Aorta (tissue), 5 donors: ENCODE results near the gene PARD6A. TPM values are rescaled to one million over a fixed set of nuclear protein-coding genes. Genes with fewer than 3 reads are reported as not detected.

Experiments used
- ATAC-seq: fragments of 200-7000 bp; cut with Tn5 transposase; one replicate; pipeline ENCODE4 v1.9.1; 2022; ENCODE audit warnings: moderate library complexity; ENCODE audit not compliant: low FRiP score
- DNase-seq, 2 donors: peaks; one replicate each; pipeline ENCODE4 v3.0.0-alpha.2; 2020
- H3K27ac ChIP-seq, 2 donors: one replicate each; pipeline ENCODE4 v1.5.1; 2013; ENCODE audit warnings: low read length in 2 of 2, mild to moderate bottlenecking in 2 of 2, moderate library complexity in 2 of 2, control low read depth in 1 of 2, inconsistent platforms in 1 of 2, low read depth in 1 of 2
- H3K27me3 ChIP-seq, 2 donors: one replicate each; pipeline ENCODE4 v1.6.1; 2013; ENCODE audit warnings: control low read depth in 1 of 2, low read length in 1 of 2, mild to moderate bottlenecking in 1 of 2, moderate library complexity in 1 of 2; ENCODE audit not compliant: insufficient read depth in 2 of 2, control insufficient read depth in 1 of 2
- H3K36me3 ChIP-seq, 2 donors: one replicate each; pipeline ENCODE4 v1.6.1; 2013; ENCODE audit warnings: control low read depth in 1 of 2, low read length in 1 of 2, mild to moderate bottlenecking in 1 of 2; ENCODE audit not compliant: insufficient read depth in 2 of 2, control insufficient read depth in 1 of 2
- H3K4me1 ChIP-seq, 2 donors: one replicate each; pipeline ENCODE4 v1.6.1; 2013; ENCODE audit warnings: low read length in 2 of 2, control low read depth in 1 of 2, mild to moderate bottlenecking in 1 of 2, moderate library complexity in 1 of 2; ENCODE audit not compliant: insufficient read depth in 2 of 2, control insufficient read depth in 1 of 2
- H3K4me3 ChIP-seq, 2 donors: one replicate each; pipeline ENCODE4 v1.5.1; 2013; ENCODE audit warnings: low read length in 2 of 2, control low read depth in 1 of 2, mild to moderate bottlenecking in 1 of 2
- H3K9me3 ChIP-seq: one replicate; pipeline ENCODE4 v1.6.1; 2013; ENCODE audit warnings: mild to moderate bottlenecking, low read length; ENCODE audit not compliant: control insufficient read depth
- WGBS, 2 donors: extraction: QIAGEN DNeasy Blood & Tissue Kit; methylation state at CpG; one replicate each; pipeline ENCODE4 v1.1.7; 2013; 5-methylcytosine and 5-hydroxymethylcytosine counted together
- intact Hi-C, 2 donors: fragments of 100-400 bp; cut with DNase I; formaldehyde crosslinking; loops; one replicate each; pipeline versions ENCODE4 v1.14.2 to v1.15.0; 2022
- long read RNA-seq, 2 donors: library from polyadenylated mRNA; unstranded; transcript quantifications; one replicate each; pipeline ENCODE4 v2.0.0, GENCODE V29; 2020 to 2021
- polyA plus RNA-seq, 2 donors: library from polyadenylated mRNA; stranded (reverse); fragments of 200-250 nt; gene quantifications; one replicate each; pipeline ENCODE4 v1.2.3, GENCODE V29; 2013
- total RNA-seq, 2 donors: library from RNA; stranded (reverse); fragmentation: NEBNext Ultra II Directional; extraction: Animal tissue kit (Norgen Biotek cat#: 25700); gene quantifications; one replicate each; pipeline ENCODE4 v1.2.1, GENCODE V29; 2021
- donor health status: healthy with polysubstance abuse.
- donor health status: Bipolar disorder and iron deficiency.
- donor health status: DM: no; HTN: no; CAD: no.
- donor health status: DM: no; HTN: no; CAD: no.
- donor health status: DM: yes; HTN: yes; CAD: no.

PARD6A gene
- total RNA-seq (1 to 10 TPM; 3.9 to 5.3 TPM), polyA plus RNA-seq (1 to 10 TPM; 5.9 to 7.8 TPM)
- long read RNA-seq, donor 1, partial matches to known transcripts, result 1 of 6 reads
- long read RNA-seq, donor 1, other reads (novel, unspliced or antisense), result 1 of 6 reads
- long read RNA-seq, donor 2, partial matches to known transcripts, result 0 of 4 reads
- long read RNA-seq, donor 2, other reads (novel, unspliced or antisense), result 0 of 4 reads

- H3K27ac ChIP-seq, result peak within 1 kb of the TSS in 1 of 2 donors; percentile 89
- peak within 1 kb of the TSS; percentile 63 to 64 for H3K4me3 ChIP-seq
- ATAC-seq, result peak; percentile 95
- no peaks in the 10 kb centered on the region for H3K27me3 ChIP-seq
- no peaks in the 10 kb centered on the region for H3K36me3 ChIP-seq
- DNase-seq, result peak; percentile 98
- WGBS, 2 donors, result 0 to 1% methylated on average over 35 to 48 of the region's 48 CpGs
- no peaks in the 10 kb centered on the region for H3K9me3 ChIP-seq
- no peaks in the 10 kb centered on the region for H3K4me1 ChIP-seq
- intact Hi-C loops, result loop anchor here (2.0 to 5.0 kb wide), 2 partner anchors 98 kb away; partner anchors contain the start of gene CTCF (in 2 of the 2)
These were observed at the start of gene PARD6A for GRCh38 chr16:67660564-67661028. TSS of gene PARD6A (plus strand) at chr16:67660960. CDS start at chr16:67661039, 79 bp downstream.

- Histone ChIP-seq H3K27ac (no peak overlapping the region), H3K4me3 (no peak overlapping the region), H3K9me3 (no peaks in the 10 kb centered on the region), H3K27me3 (no peaks in the 10 kb centered on the region), H3K4me1 (no peaks in the 10 kb centered on the region), H3K36me3 (peaks cover 4 to 10% of the 10 kb centered on the region in 2 donors)
- intact Hi-C loops, result no loop called here
- ATAC-seq (no peak), DNase-seq (no peak)
- WGBS, 2 donors, result 91 to 92% methylated on average over 10 of the region's 10 CpGs
These were observed 47.0 kb upstream of the PARD6A start for GRCh38 chr16:67613808-67614207.

GRCh38 chr16:67628216-67628615 is 32.5 kb upstream of the PARD6A start:
- 92 to 95% methylated on average over 14 of the region's 14 CpGs for WGBS, 2 donors
- Histone ChIP-seq H3K27me3 (no peaks in the 10 kb centered on the region), H3K27ac (no peak overlapping the region), H3K36me3 (peaks cover 6 to 11% of the 10 kb centered on the region in 2 donors), H3K4me3 (no peak overlapping the region), H3K4me1 (no peaks in the 10 kb centered on the region), H3K9me3 (no peaks in the 10 kb centered on the region)
- DNase-seq, result peak in 1 of 2 donors; percentile 68
- intact Hi-C loops, result no loop called here
- no peak for ATAC-seq

GRCh38 chr16:67632415-67633172 is 28.2 kb upstream of the PARD6A start:
- ATAC-seq, result no peak

GRCh38 chr16:67636713-67637112 is 24.0 kb upstream of the PARD6A start:
- no peaks in the 10 kb centered on the region for H3K27me3 ChIP-seq
- intact Hi-C loops, result no loop called here
- no peaks in the 10 kb centered on the region for H3K4me1 ChIP-seq
- H3K9me3 ChIP-seq, result no peaks in the 10 kb centered on the region
- H3K36me3 ChIP-seq, result peaks cover 5 to 8% of the 10 kb centered on the region in 2 donors
- no peak overlapping the region for H3K4me3 ChIP-seq
- peak in 1 of 2 donors; percentile 7 for DNase-seq
- 91 to 92% methylated on average over 8 of the region's 8 CpGs for WGBS, 2 donors
- ATAC-seq, result no peak
- H3K27ac ChIP-seq, result no peak overlapping the region

More at GRCh38 chr16:67632415-67633172, 28.2 kb upstream of the PARD6A start:
- Histone ChIP-seq H3K9me3 (no peaks in the 10 kb centered on the region), H3K36me3 (peaks cover 5 to 12% of the 10 kb centered on the region in 2 donors), H3K27ac (no peak overlapping the region), H3K4me3 (no peak overlapping the region), H3K4me1 (no peaks in the 10 kb centered on the region), H3K27me3 (no peaks in the 10 kb centered on the region)
- peak in 1 of 2 donors; percentile 46 for DNase-seq
- intact Hi-C loops, result no loop called here
- WGBS, 2 donors, result 47 to 49% methylated on average over 7 of the region's 7 CpGs

GRCh38 chr16:67637625-67638024 is 23.1 kb upstream of the PARD6A start:
- WGBS, 2 donors, result 91 to 95% methylated on average over 12 of the region's 12 CpGs
- no peaks in the 10 kb centered on the region for H3K27me3 ChIP-seq
- H3K9me3 ChIP-seq, result no peaks in the 10 kb centered on the region
- DNase-seq (peak in 1 of 2 donors; percentile 21), ATAC-seq (no peak)
- H3K27ac ChIP-seq, result no peak overlapping the region
- H3K36me3 ChIP-seq, result peaks cover 5 to 8% of the 10 kb centered on the region in 2 donors
- H3K4me3 ChIP-seq, result no peak overlapping the region
- intact Hi-C loops, result no loop called here
- no peaks in the 10 kb centered on the region for H3K4me1 ChIP-seq

- no peaks in the 10 kb centered on the region for H3K4me1 ChIP-seq
- no peak overlapping the region for H3K4me3 ChIP-seq
- H3K27me3 ChIP-seq, result no peaks in the 10 kb centered on the region
- peak; percentile 69 for ATAC-seq
- peaks cover 0 to 3% of the 10 kb centered on the region in 2 donors for H3K36me3 ChIP-seq
- 10 to 12% methylated on average over 10 of the region's 10 CpGs for WGBS, 2 donors
- intact Hi-C loops, result no loop called here
- no peak overlapping the region for H3K27ac ChIP-seq
- H3K9me3 ChIP-seq, result no peaks in the 10 kb centered on the region
- peak; percentile 85 to 90 for DNase-seq
These were observed 18.7 kb upstream of the PARD6A start for GRCh38 chr16:67641779-67642708.

- ATAC-seq (no peak), DNase-seq (peak in 1 of 2 donors; percentile 67)
- 90 to 93% methylated on average over 9 of the region's 9 CpGs for WGBS, 2 donors
- Histone ChIP-seq H3K27ac (no peak overlapping the region), H3K27me3 (no peaks in the 10 kb centered on the region), H3K36me3 (no peaks in the 10 kb centered on the region), H3K4me3 (no peak overlapping the region), H3K4me1 (no peaks in the 10 kb centered on the region), H3K9me3 (no peaks in the 10 kb centered on the region)
- intact Hi-C loops, result no loop called here
These were observed 16.7 kb upstream of the PARD6A start for GRCh38 chr16:67644038-67644437.
